CD4-positive, alpha-beta T cell treated with Interleukin-6 for 4 hours (primary cell): ENCODE measurements around the gene TGM2.
A peak's percentile ranks its signal among the peaks of the same experiment; 100 is the strongest.

ENCODE experiments used
- DNase-seq: peaks from one replicate; pipeline ENCODE4 v3.0.0-alpha.2; 2020; ENCODE audit warnings: mixed read lengths

The TGM2 gene

DNA sequence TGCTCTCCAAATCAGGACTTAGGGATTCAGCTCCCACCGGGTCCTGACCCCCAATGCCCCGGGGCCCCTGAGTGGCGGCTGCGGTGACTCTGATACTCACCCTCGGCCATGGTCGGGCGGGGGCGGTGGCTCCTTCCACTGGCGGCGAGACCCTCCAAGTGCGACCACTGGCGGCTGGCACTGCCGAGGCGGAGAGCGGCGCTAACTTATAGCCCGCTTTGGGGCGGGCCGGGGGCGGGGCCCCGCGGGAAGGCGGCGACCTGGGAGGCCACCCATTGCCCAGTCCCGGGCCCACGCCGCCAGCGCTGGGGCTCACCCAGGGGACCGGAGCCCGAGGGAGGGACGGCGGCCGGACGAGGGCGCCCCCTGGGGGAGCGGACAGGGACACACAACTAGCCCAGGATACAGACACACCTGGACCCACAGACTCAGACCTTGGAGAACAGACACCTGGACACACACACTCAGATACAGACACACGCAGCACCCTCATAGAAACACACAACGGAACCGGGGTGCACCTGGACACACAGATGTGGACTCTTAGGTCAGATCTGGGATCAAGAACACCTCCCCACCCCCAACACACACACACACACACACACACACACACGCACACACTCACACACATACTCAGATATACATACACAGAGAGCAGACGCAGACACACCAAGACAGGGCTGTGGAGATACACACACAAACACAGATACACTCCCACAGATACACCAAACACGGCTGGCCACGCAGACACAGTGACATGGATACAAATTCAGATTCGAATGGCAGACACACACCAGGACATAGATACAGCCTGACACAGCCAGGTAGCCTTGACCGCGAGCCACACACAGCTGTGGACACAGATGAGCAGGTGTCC lies at the start of gene TGM2:
TSS of gene TGM2 (minus strand) at position 182 of the 877 bp plus-strand sequence. CDS start at position 110, 72 bp downstream.
- DNase-seq: peak; percentile 33

DNA sequence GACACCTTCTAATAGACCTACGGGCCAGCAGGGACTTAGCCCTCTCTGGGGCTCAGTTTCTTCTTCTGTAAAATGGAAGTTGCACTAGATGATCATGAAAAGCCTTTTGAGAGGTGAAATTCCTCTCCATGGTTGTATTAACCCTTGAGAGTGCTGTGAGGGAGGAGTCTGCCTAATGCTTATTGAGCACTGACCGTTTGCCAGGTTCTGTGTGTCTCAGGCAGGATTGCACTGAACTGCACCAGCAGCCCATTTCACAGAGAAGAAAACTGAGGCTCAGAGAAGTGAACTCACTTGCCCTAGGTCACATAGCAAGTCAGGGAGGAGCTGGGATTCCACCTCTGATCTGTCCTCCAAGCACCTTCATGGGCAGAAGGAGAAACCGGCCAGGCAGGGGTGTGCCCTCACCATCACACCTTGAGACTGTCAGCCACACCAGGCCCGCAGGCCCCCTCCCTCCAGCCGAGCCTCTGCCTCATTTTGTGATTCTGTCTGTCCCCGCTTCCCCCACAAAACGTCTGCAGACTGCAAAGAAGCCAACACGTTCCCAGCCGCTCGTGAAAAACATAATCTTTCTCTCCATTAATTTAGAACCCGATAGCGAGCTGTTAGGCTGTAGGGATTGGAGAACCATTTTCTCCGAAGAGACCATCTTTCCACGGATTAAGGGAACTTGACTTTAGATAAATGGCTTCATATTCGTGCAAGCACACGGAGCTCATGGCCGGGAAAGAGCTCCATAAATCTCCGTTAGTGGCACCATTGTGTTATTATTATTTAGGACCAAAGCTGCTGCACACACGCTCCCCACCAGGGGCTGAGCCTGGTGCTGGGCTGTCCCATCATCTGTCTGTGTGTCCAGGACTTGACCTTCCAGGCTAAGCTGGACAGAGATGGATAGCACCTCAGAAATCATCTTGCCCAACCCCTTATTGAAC lies 49.5 kb upstream of the TGM2 start:
- no peak for DNase-seq

DNA sequence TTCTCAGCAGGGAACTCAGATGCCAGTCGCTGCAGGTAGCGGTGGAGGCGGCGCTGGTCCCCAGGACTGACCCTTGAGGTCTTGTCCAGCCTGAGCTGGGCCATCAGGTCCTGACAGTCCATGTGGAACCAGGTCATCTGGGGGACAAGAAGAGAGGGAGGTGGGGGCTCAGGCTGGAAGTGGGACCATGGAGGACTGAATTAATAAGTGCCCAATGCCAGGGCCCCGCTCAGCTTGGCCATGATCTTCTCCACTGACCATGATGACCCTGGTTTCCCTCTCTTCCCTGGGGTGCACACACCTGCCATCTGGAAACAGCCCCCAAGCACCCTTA lies 48.5 kb upstream of the TGM2 start:
- DNase-seq: no peak

DNA sequence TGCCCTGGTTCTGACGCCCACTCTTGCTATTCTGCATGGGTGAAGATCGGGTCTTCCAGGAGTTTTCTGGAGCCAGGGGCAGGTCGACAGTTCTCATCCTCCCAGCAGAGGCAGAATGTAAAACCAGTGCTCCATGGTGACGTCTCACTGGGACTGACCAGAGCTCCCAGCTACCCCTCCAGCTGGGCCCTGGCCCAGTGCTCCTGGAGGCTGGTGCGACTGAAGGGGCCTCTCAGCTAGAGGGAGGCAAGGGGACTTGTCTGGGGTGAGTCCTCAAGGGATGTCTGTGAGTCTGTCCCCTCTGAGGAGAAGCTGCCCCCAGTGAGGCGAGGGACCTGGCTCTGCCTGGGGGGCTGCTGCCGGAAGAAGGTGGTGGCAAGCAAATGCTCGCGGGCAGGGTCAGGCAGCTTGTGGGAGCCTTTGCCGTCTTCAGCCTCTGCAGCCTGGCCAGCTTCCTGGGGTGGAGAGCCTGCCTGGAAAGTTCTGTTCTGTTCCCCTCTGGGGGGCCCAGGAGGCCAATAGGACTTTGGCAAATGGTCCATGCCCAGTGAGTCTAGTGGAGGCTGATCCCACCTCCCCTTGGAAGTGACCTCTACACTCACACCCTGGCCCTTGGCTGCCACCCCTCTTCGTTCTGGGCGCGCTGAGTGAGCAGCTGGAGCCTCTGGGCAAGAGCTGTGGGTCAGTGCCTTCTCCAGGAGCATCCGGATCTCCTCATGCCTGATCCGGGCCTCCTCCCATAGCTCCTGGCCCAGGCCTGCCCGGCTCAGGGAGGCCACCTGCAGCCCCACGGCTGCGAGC lies 47.9 kb upstream of the TGM2 start:
- no peak for DNase-seq

DNA sequence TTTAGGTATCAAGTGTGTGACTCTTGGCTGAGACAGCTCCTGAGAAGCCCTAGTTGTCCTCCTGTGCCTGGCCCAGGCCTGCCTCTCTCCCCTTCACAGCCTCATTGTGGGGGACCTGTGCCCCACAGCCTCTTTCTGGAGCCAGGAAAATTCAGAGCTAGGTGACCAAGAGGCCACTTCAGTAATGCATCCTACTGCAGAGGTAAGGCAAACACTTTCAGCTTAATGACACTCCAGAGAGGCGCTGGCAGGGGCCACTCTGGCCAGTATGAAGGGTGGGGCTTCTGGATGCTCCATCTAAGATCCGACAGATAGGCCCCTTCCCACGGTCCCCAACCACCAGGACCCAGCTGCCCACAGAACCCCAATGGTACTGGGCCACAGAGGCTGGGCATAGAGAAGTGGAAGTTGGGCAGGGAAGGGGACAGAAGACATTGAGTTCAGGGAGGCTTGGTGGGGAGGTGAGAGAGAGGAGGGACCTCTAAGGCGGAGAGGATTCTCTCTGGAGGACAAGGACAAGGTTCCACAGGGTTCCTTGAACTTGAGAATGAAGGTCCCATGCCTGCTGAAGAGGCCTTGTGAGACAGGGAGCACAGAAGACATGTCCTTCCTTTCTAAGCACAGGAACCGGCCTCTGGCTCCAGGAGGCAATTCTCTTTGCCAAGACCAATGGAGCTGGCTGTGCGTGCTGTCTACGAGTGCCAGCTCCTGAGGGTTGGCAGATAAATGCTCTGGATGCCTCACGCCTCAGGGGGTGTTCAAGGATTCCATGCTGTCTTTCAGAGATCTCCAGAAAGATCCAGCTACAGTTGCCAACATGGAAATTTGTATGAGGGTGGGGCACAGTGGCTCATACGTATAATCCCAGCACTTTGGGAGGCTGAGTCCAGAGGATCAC lies 46.4 kb upstream of the TGM2 start:
- no peak for DNase-seq

DNA sequence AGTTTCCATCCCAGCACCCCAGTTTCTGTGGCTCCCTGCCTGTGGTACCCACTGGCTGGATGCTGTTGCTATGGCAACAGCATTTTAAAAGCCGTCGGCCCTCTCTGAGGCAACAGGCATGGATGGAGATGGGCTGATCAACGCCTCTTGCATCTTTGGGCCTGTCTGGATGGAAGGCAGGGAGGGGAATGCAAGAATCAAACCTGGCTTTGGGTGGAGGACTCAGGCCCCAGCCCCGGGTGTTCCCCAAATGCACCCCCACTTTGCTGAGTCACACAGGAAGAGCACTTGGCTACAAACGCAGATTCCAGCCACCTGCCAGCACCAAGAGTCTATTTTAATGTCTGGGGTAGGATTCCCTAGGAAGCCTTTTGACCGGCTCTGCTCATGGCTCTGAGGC lies 45.7 kb upstream of the TGM2 start:
- no peak for DNase-seq

DNA sequence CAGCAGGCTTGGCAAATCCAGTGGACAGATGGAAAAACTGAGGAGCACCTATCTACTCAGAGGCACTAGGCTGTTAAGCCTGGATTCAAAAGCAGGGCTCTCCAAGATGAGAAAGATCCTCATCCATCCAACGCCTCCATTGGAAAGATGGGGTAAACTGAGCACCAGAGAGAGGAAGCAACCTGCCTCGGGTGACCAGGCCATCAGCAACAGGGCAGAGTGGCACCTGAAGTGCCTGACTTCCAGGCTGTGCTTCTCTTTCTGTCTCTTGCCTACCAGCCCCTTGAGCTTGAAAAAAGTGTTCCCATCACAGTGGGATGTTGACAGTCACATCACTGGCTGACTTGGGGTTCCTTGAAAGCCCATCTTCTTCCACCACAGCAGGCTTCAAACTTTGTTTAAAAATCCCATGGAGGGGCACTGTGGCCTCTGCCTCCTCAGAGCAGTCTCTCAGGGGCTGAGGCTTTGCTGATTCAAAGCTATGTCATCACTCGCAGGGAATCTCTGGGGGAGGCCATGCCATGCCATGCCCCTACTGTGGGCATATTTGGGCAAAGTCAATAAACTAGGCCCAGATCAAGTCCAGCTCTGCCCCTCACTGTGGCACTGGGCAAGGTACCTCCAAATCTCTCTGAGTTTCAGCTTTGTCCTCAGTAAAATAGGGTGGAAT lies 44.8 kb upstream of the TGM2 start:
- no peak for DNase-seq

DNA sequence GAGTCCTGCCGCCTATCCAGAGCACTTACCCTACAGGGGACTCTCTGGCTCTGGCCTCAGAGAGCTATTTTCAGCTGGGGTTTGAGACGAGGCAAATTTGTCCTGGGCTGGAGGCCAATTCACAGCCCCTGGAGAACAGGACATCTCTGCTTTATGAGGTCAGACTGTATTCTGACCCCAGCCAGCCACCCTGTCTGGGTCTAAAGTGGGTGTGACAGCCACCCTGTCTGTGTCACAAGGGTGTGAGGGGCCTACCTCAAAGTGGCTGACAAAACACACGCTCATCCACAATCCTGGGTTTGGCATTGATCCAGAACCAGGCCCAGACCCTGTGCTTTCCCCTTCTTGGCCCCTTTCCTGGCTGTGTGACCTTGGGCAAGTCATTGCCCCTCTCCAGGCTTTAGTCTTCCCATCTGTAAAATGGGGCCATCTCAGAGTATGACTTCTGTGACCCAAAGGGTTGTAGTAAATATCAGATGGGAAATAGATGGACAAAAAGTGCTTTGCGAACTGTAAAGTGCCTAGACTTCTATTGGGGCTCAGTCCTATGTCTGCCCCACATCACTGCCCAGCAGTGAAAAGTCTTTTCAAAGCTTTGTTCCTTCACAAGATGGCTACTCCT lies 44.1 kb upstream of the TGM2 start:
- DNase-seq: no peak

DNA sequence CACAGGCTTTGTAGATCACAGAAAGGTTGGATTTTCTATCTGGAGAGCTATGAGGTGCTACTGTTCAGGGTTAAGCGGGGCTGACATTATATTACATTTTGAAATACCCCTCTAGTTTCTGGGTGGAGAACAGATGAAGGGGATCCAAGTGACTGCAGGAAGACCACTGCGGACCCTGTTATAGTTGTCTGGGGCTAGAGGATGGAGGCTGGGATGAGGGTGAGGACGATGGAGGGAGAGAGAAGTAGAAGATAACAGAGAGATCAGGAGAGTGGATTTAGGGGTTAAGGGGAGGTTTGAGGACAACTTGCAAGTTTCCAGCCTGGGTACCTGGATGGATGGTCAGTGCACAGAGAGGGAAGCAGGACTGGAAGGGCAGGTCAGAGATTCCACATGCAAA lies 43.5 kb upstream of the TGM2 start:
- DNase-seq: no peak

DNA sequence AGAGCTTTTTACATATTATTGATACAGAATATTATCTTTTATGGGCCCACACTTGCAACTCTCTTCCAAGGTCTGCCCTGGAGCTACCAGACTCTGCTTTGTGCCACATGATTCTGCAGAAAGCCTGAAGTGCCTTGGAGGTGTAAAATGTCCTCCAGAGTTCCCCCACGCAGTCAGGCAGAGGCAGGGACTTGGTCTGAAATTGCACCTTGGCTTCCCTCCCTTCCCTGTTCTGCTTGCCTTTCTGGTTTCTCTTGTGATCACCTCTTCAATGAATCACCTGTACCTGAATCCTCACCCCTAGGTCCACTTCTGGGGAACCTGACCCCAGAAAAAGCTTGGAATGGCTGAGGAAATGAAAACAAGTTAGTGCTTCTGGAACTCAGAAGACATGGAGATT lies 43.0 kb upstream of the TGM2 start:
- no peak for DNase-seq

DNA sequence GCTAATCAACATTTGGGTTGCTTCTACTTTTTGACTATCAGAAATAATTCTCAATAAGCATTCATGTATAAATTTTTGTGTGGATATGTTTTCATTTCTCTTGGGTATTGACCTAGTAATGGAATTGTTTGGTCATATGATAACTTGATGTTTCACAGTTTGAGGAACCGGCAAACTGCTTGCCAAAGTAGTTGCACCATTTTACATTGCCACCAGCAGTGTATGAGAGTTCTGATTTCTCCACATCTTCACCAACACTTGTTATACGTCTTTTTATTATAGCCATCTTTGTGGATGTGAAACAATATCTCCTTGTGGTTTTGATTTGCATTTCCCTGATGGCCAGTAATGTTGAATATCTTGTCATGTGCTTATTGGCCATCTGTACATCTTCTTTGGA lies 42.6 kb upstream of the TGM2 start:
- no peak for DNase-seq

DNA sequence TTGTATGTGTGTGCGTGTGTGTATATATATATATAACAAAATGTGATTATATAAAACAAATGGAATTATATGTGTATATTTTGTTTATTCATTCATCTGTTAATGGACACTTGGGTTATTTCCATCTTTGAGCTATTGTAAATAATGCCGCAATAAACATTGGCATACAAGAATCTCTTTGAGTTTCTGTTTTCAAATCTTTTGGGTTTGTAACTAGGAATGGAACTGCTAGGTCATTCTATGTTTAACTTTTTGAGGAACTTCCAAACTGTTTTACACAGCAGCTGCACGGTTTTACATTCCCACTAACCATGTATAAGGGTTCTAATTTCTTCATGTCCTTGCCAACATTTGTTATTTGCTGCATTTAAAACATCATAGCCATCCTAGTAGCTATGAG lies 39.9 kb upstream of the TGM2 start:
- DNase-seq: no peak

DNA sequence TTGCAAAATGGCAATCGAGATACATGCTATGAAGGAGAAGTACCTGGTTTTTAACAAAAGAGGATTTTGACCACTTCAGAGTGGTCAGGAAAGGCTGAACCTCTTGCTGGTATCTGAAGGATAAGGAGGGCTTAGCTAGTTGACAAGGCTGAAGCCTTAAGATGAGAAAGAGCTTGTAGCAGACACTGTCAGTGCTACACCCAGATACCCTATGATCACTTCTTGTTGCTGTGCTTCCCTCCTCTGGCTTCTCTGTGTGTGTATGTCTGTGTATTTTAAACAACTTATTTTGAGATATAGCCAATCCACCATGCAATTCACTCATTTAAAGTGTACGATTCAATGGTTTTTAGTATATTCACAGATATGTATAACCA lies 38.9 kb upstream of the TGM2 start:
- no peak for DNase-seq

DNA sequence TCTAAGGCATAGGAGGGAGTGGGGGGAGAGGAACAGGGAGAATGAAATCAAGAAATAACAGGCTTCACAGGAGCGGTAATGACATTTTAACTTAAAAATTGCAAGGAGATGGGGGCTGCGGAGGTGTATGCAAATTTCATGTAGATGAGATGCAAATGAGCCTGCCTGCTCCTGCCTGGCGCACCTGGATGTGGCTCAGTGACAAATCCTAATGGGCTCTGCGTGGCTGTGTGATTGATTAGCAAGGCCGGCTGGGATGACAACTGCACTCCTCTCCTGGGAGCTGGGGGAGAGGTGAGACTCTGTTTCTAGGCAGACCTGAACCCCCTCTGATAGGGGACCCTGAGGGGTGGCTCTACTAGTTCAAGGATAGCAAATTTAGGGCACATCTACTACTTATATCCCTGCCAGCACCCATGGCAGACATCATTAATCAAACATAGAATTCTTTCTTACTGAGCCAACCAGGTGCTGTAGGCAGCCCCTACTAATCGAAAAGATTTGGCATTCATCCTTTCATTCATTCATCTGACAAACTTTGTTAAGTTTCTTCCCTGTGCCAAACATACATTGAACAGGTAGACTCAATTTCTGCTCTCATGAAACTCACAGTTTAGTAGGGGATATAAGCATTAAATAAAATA lies 38.4 kb upstream of the TGM2 start:
- no peak for DNase-seq

DNA sequence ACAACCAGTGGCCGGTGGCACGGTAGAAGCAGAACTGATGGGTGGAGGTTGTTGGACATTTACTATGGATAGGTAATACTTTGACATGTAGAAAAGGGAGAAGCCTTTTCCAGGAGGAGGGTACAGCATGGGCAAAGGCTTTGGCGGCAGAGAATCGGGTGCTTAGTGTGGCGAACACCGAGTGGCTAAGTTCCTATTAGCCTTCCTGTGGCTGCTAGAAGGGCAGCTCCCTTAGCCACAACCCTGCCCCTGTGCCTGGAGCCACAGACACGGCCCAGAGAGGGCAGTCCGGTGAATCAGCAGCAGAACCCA lies 37.9 kb upstream of the TGM2 start:
- DNase-seq: no peak

DNA sequence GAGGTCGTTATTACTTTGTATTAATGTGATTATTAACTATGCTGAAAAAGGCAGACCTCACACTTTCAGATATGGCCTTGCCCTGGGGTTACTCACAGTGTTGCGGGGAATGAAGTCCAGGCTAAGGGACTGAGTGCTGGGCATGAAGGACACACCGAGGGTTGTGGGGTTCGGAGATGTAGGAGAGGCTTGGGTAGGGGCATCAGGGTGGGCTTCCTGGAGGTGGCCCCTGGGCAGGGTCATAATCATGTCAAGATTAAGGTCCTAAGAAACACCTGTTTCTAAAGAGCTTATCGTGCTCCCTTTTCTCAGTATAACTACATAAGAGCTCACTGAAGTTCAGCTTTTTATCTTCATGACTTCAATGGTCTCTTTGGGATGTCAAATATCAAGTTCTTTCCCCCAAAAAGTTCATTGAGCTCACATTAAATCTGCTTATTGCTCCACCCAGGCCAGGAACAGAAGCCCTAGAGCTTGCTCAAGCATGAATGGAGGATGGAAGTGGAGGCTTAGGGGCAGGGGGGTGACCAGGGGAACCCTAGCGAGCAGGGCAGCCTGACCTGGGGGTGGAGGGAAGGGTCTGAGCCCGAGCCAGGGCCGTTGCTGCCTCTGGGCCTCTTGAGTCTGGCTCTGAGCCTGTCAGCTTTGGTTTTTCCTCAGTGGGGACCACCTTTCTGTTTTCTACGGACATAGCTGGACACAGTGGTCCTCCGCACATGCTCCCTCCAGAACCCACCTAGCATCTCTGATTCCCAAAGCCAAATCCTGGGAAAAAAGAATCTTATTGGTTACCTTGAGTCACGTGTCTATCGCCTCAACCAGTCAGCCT lies 37.3 kb upstream of the TGM2 start:
- DNase-seq: no peak

DNA sequence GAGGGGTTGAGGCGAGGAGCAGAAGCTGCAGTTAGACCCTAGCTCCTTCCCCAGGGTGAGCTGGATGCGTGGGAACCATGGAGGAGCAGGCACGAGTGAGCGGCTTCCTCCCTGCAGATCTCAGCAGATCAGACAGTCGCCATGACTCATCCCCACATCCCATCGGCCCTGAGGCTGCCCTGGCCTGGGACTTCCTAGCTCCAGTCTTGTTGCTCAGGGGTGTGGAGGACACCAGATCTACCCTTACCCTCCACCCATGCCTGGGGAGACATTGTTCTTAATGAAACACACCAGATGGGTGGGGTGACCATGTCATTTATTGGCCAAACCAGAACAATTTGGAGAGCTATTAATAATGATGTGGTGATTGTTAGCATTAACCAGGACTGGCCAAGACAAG lies 36.3 kb upstream of the TGM2 start:
- DNase-seq: no peak

DNA sequence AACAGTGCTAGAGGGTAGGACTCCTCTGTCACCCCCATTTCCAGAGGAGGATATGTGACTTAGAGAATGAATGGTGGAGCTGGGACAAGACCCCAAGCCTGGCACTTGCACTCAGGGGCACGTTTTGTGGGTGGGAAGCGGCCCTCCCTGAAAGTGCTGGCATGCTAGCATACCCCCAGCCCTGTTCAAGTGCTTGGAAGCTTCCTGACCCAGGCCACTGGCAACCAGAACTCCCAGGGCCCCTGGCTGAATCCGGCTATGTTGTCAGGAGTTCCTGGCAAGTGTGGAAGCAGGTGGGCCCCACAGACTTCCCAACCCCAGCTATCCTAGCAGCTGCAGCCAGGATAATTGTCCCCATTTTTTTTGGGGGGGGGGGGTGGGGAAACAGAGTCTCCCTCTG lies 35.6 kb upstream of the TGM2 start:
- DNase-seq: no peak

DNA sequence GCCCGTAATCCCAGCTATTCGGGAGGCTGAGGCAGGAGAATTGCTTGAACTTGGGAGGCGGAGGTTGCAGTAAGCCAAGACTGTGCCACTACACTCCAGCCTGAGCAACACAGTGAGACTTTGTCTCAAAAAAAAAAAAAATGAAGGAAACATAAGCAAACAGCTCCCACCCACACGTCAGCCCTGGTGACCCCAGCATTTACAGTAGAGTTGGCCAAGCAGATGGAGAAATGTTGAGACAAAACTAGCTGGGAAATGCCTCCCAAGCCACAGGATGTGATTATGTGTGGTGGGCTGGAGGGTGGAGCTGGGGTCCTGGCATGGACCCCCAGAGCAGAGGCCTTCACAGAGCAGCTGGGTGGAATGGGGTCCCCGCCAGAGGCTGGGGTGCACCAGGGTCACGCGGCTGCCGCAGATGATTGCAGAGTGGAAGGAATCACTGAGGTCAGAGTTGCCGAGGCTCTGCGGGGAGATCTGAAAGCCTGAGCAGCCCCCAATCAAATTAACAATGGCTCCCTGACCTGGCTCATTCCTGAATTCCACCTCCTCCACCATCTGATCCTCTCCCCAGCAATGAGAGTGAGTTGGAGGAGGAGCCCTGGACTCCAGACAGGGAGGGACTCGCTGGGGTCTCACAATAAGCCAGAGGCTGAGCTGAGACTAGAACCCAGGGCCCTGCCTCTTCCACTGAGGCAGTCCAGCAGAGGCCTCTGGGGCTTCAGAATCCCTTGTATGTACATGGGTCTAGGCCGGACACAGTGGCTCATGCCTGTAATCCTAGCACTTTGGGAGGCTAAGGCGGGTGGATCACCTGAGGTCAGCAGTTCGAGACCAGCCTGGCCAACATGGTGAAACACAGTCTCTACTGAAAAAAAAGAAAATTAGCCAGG lies 34.7 kb upstream of the TGM2 start:
- DNase-seq: no peak
